GM18526 (cell line): Measurements from ENCODE around the gene ATP12A.

ENCODE experiments used
- POLR2A ChIP-seq: IDR thresholded peaks from 3 replicates; pipeline ENCODE4 v1.6.1; 2011; ENCODE audit not compliant: insufficient read length; ENCODE audit errors: extremely low read depth

The ATP12A gene

DNA sequence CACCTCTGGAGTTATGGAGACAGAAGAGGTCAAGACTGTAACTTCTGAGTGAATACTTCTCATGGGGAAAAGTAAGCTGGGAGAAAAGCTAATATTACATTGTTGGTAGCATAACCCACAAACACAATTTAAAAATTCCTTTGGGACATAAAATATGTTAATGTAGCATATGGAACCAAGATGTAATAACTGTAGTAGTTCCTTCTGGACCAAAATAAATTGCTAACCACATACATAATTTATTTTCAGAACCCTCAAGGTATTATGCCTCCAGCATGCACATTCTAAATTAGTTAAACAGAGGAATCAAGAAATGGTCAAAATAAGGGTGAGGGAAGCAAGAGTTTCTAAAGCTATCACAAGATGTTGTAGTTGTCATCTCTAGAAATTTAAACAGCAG, 79.0 kb downstream of the ATP12A start:
- TF ChIP-seq POLR2A, result no peak
